Activated CD4-positive, alpha-beta memory T cell treated with anti-CD3 and anti-CD28 coated beads for 36 hours (primary cell): ENCODE data around the gene FUT9. TPM values are rescaled to one million over a fixed set of nuclear protein-coding genes. Genes with fewer than 3 reads are reported as not detected.

Source experiments
- CTCF ChIA-PET: fragments of 350-600 bp; sonication (Branson Sonifier 250); formaldehyde crosslinking; loops from one replicate; lab custom pipeline; 2021; ENCODE audit warnings: antibody characterized with exemption, inconsistent platforms; lab: Charles Lee
- POLR2A ChIA-PET: fragments of 350-600 bp; sonication (Branson Sonifier 250); formaldehyde crosslinking; loops from one replicate; lab custom pipeline; 2021; ENCODE audit warnings: antibody characterized with exemption; lab: Charles Lee
- DNase-seq: peaks from one replicate; pipeline ENCODE4 v3.0.0-alpha.2; 2020
- H3K27ac Mint-ChIP-seq: one replicate; pipeline ENCODE4 v1.8.0; 2021; ENCODE audit warnings: mixed read lengths
- H3K27me3 Mint-ChIP-seq: one replicate; pipeline ENCODE4 v1.8.0; 2021; ENCODE audit warnings: mixed read lengths
- H3K36me3 Mint-ChIP-seq: one replicate; pipeline ENCODE4 v1.8.0; 2021; ENCODE audit warnings: mixed read lengths
- H3K4me1 Mint-ChIP-seq: one replicate; pipeline ENCODE4 v1.8.0; 2021; ENCODE audit warnings: low read depth, mixed read lengths
- H3K4me3 Mint-ChIP-seq: one replicate; pipeline ENCODE4 v1.8.0; 2021; ENCODE audit warnings: mild to moderate bottlenecking, mixed read lengths
- H3K9me3 Mint-ChIP-seq: one replicate; pipeline ENCODE4 v1.8.0; 2021; ENCODE audit warnings: mixed read lengths
- intact Hi-C: fragments of 100-400 bp; cut with micrococcal nuclease; formaldehyde crosslinking; loops from one replicate; pipeline ENCODE4 v1.15.1; 2023
- total RNA-seq, 2 experiments: library from RNA; stranded (reverse); gene quantifications; one replicate each; pipeline ENCODE4 v1.2.3, GENCODE V29; 2021

The FUT9 gene
- total RNA-seq, 2 experiments from 2014 or later: not detected

DNA sequence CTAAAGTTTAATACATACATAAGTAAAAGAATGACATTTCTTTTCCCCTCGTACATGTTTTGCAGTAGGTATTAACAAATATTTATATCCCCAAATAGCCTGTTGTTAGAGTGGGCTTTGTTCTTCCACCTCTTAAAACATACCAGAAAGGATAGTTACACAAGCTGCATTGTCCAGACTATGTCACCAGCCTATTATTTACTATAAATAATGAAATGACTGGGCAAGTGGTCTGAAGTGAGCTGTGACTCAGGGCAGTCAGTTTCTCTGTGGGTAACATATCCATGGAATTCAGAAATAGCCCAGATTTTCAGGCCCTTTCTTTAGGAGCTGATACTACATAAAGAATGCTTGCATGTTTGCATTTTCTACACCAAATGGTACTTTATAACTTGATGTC lies 60.1 kb downstream of the FUT9 start:
- DNase-seq: no peak
- ChIA-PET CTCF (no interaction called here), POLR2A (no interaction called here)
- no peak overlapping the region for H3K27ac Mint-ChIP-seq
- H3K9me3 Mint-ChIP-seq: no peaks in the 10 kb centered on the region
- no peaks in the 10 kb centered on the region for H3K36me3 Mint-ChIP-seq
- no peaks in the 10 kb centered on the region for H3K27me3 Mint-ChIP-seq
- no peak overlapping the region for H3K4me3 Mint-ChIP-seq
- intact Hi-C loops: no loop called here
- no peaks in the 10 kb centered on the region for H3K4me1 Mint-ChIP-seq

DNA sequence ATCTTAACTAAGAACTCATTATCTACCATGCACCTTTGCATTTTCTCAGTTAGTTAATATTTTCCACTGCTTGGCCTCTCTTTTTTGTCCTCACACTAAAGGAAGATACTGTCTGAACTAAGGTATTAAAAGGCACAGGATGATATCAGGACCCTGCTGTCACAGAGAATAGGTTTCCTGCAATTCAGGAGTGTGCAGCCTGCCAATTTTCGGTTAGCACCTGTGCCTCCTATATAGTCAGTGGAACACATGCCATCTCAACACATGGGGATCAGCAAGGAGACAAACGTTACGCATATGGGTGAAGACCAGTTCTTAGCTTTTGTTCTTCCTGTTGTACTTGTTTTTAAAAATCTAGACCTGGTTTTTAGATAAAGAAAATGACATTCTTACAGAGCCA lies 71.0 kb downstream of the FUT9 start:
- intact Hi-C loops: no loop called here
- ChIA-PET CTCF (no interaction called here), POLR2A (no interaction called here)
- Mint-ChIP-seq H3K4me3 (no peak overlapping the region), H3K27ac (no peak overlapping the region), H3K27me3 (no peaks in the 10 kb centered on the region), H3K4me1 (no peaks in the 10 kb centered on the region), H3K36me3 (no peaks in the 10 kb centered on the region), H3K9me3 (peaks cover 2% of the 10 kb centered on the region)
- no peak for DNase-seq

DNA sequence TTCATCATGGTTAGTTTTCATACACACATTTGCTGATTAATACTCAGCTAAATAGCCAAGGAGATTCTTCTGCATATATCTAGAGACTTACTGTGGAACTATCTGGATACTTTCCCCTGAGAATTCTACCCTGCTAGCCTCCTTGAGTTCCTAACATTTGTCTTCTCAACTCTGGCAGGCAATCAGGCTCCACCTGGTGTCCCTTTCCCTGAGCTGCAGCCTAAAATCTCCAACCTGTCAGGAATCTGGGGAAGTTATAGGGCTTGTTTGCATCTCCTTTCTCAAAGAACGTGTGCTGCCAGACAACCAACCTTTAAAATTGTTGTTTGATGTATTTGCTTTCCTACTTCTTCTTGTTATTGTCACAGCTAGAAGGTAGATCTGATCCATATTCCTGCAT lies 73.4 kb downstream of the FUT9 start:
- ChIA-PET CTCF (no interaction called here), POLR2A (no interaction called here)
- H3K36me3 Mint-ChIP-seq: no peaks in the 10 kb centered on the region
- no peak for DNase-seq
- no peaks in the 10 kb centered on the region for H3K27me3 Mint-ChIP-seq
- peaks cover 2% of the 10 kb centered on the region for H3K9me3 Mint-ChIP-seq
- intact Hi-C loops: no loop called here
- no peak overlapping the region for H3K4me3 Mint-ChIP-seq
- no peak overlapping the region for H3K27ac Mint-ChIP-seq
- H3K4me1 Mint-ChIP-seq: no peaks in the 10 kb centered on the region

DNA sequence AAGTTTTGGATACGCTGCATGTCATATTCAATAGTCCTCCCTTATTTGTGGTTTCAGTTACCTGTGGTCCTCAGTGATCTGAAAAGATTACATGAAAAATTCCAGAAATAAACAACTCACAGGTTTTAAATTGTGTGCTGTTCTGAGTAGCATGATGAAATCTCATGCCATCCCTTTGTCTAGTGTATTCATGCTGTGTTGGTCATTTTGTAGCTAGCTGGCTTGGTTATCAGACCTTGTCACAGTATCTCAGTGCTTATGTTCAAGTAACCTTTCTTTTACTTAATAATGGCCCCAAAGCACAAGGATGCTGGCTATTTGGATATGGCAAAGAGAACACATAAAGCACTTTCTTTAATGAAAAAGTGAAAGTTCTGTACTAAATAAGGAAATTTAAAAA lies 78.3 kb downstream of the FUT9 start:
- intact Hi-C loops: no loop called here
- no peak for DNase-seq
- Mint-ChIP-seq H3K27ac (no peak overlapping the region), H3K27me3 (no peaks in the 10 kb centered on the region), H3K4me1 (no peaks in the 10 kb centered on the region), H3K4me3 (no peak overlapping the region), H3K9me3 (no peaks in the 10 kb centered on the region), H3K36me3 (no peaks in the 10 kb centered on the region)
- CTCF ChIA-PET: no interaction called here
- POLR2A ChIA-PET: no interaction called here

DNA sequence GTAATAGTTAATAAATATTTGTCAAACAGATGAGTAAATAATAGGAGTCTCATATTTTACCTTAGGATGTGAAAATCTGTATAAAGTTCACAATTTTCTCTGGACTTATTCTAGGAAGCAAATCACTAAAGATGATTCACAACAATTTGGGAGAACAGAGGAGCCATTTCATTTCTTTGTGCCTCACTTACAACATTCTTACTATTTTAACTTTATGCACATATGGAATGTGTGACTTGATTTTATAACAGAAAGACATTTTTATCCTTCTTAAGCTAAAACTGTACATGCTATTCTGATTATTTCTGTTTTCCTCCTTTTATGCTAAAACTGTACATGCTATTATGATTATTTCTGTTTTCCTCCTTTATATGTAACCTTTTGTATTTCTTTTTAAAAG lies 83.3 kb downstream of the FUT9 start:
- Mint-ChIP-seq H3K27ac (no peak overlapping the region), H3K4me1 (no peaks in the 10 kb centered on the region), H3K9me3 (no peaks in the 10 kb centered on the region), H3K36me3 (no peaks in the 10 kb centered on the region), H3K4me3 (no peak overlapping the region), H3K27me3 (no peaks in the 10 kb centered on the region)
- CTCF ChIA-PET: no interaction called here
- no peak for DNase-seq
- POLR2A ChIA-PET: no interaction called here
- intact Hi-C loops: no loop called here

DNA sequence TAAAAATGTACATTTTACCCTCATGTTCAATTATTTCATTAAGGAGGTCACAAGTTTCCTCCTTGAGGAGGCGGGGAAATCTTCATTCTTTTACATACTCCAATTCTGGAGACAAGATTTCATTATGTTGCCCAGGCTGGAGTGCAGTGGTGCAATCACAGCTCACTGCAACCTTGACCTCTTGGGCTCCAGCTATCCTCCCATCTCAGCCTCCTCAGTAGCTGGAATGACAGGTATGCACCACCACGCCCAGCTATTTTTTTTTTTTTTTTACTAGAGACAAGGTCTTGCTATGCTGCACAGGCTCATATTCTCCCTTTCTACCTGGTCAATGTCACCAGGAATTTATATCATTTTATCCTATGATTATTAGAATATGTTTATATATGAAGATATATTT lies 85.8 kb downstream of the FUT9 start:
- POLR2A ChIA-PET: no interaction called here
- intact Hi-C loops: no loop called here
- H3K4me1 Mint-ChIP-seq: no peaks in the 10 kb centered on the region
- H3K4me3 Mint-ChIP-seq: no peak overlapping the region
- no peaks in the 10 kb centered on the region for H3K36me3 Mint-ChIP-seq
- H3K27me3 Mint-ChIP-seq: no peaks in the 10 kb centered on the region
- no peak for DNase-seq
- H3K27ac Mint-ChIP-seq: no peak overlapping the region
- H3K9me3 Mint-ChIP-seq: no peaks in the 10 kb centered on the region
- CTCF ChIA-PET: no interaction called here

DNA sequence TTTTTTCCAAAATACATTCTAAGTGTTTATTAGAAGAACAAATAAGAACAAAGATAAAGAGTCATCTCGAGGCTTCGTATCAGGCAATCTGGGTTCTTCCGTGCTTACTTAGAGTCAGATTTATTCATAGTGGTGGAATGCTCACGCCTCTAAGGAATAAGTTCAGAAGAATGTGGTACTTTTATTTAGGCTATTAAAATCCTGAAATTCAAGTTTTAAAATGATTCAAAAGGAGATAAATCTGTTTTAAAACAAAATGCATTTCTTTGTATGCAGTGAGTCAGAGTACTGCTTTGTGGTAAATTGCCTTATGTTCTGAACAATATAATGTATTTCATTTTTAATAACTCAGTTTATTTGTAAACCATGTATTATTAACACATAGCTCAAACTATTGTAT lies 89.1 kb downstream of the FUT9 start:
- POLR2A ChIA-PET: no interaction called here
- CTCF ChIA-PET: no interaction called here

DNA sequence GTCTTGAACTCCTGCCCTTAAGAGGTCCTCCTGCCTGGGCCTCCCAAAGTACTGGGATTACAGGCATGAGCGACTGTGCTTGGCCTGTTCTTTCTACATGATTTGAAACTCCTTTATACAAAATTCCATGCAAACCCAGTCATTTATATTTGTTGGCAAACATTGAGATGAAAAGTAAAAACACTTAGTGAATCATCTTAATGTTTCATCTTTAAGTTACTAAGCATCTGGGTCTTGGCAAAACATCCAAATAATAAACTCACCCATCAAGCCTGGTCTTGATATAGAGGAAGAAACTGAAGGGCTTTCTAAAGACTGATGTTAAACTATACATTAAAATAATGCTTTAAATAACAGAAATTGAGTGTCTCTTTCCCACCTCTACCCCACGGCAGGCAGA lies 95.1 kb downstream of the FUT9 start:
- Mint-ChIP-seq H3K4me1 (no peaks in the 10 kb centered on the region), H3K27me3 (no peaks in the 10 kb centered on the region), H3K27ac (no peak overlapping the region), H3K36me3 (no peaks in the 10 kb centered on the region), H3K4me3 (no peak overlapping the region), H3K9me3 (no peaks in the 10 kb centered on the region)
- ChIA-PET POLR2A (no interaction called here), CTCF (no interaction called here)
- DNase-seq: no peak
- intact Hi-C loops: no loop called here

More for the DNA sequence above, 89.1 kb downstream of the FUT9 start:
- DNase-seq: no peak
- H3K27ac Mint-ChIP-seq: no peak overlapping the region
- H3K27me3 Mint-ChIP-seq: no peaks in the 10 kb centered on the region
- intact Hi-C loops: no loop called here
- no peaks in the 10 kb centered on the region for H3K36me3 Mint-ChIP-seq
- H3K4me1 Mint-ChIP-seq: no peaks in the 10 kb centered on the region
- H3K9me3 Mint-ChIP-seq: no peaks in the 10 kb centered on the region
- H3K4me3 Mint-ChIP-seq: no peak overlapping the region

DNA sequence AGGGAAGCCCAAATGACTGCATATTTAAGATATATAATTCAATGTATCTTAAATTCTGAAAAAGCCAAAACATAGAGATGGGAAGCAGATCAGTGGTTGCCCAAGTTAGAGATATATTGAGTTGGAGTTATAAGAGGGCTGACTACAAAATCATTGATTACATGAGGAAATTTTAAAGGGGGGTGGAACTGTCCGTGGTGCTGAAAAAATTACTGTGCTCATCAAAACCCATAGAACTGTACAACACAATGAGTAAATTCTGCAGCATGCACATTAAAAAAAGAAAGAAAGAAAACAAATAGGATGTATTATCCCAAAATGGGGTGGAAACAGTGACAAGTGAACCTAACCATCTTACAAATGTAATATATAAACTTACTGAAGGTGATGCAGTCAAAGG lies 100.9 kb downstream of the FUT9 start:
- ChIA-PET POLR2A (no interaction called here), CTCF (no interaction called here)
- Mint-ChIP-seq H3K9me3 (peaks cover 2% of the 10 kb centered on the region), H3K4me3 (no peak overlapping the region), H3K27ac (no peak overlapping the region), H3K36me3 (no peaks in the 10 kb centered on the region), H3K27me3 (no peaks in the 10 kb centered on the region), H3K4me1 (no peaks in the 10 kb centered on the region)
- DNase-seq: no peak
- intact Hi-C loops: no loop called here

DNA sequence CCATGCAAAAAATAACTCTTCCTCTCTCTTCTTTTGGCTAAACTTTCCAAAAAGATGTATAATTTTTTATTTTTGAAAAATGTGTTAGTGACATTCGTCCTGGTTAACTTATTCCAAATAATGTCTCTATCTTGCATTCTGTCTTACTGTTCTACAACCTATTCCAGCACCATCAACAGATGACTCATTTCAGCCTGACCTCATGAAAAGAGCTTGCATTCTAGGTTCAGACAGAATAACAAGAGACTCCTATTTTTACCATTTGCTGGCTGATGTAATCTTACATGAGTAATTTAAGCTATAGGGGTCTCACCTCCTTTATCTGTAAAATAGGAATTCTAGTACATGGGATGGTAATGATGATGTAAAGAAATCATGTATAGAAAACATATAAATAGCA lies 109.0 kb downstream of the FUT9 start:
- Mint-ChIP-seq H3K27ac (no peak overlapping the region), H3K36me3 (no peaks in the 10 kb centered on the region), H3K4me1 (no peaks in the 10 kb centered on the region), H3K27me3 (no peaks in the 10 kb centered on the region), H3K9me3 (peaks cover 7% of the 10 kb centered on the region), H3K4me3 (no peak overlapping the region)
- ChIA-PET POLR2A (no interaction called here), CTCF (no interaction called here)
- intact Hi-C loops: no loop called here
- no peak for DNase-seq

DNA sequence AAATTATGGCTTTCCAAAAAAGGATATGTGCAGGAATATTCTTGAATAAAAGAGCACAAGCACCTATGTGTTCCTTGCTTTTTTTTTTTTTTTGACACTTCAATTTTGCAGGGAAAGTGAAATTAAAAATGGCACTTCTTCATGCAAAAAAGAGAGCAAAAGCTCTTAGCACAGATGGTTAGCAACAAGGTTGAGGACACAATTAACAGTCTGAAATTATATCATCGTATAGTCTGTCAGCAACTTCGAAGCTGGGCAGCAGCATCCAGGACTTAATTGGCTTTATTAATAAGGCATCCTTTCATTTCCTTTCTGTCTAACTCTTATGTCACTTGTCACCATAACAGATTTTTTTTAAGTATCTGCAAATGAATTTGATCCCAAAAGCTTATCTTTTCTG lies 122.6 kb downstream of the FUT9 start:
- CTCF ChIA-PET: no interaction called here
- Mint-ChIP-seq H3K4me1 (no peaks in the 10 kb centered on the region), H3K27me3 (no peaks in the 10 kb centered on the region), H3K4me3 (no peak overlapping the region), H3K36me3 (no peaks in the 10 kb centered on the region), H3K27ac (no peak overlapping the region), H3K9me3 (peaks cover 5% of the 10 kb centered on the region)
- intact Hi-C loops: no loop called here
- POLR2A ChIA-PET: no interaction called here
- no peak for DNase-seq

DNA sequence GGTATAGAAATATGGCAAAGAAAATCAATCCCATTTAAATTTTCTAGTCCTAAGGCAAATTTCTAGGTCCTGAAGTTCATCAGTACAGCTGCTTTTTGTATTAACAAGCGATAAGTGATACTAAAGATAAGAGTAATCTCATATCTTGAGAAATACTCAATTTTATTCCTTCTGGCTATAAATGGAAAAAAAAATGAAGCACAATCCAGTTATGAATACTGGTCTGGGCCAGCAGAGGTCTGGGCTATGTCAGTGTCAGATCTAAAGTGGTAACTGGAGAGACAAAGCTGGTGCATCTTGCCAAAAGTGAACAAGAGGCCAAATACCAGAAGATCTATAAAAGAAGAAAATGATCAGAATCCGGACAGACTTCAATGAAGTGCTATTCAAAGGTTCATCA lies 126.4 kb downstream of the FUT9 start:
- no peak overlapping the region for H3K27ac Mint-ChIP-seq
- POLR2A ChIA-PET: no interaction called here
- no peak overlapping the region for H3K4me3 Mint-ChIP-seq
- CTCF ChIA-PET: no interaction called here
- H3K36me3 Mint-ChIP-seq: no peaks in the 10 kb centered on the region
- peaks cover 5% of the 10 kb centered on the region for H3K9me3 Mint-ChIP-seq
- DNase-seq: no peak
- no peaks in the 10 kb centered on the region for H3K4me1 Mint-ChIP-seq
- H3K27me3 Mint-ChIP-seq: no peaks in the 10 kb centered on the region
- intact Hi-C loops: no loop called here

DNA sequence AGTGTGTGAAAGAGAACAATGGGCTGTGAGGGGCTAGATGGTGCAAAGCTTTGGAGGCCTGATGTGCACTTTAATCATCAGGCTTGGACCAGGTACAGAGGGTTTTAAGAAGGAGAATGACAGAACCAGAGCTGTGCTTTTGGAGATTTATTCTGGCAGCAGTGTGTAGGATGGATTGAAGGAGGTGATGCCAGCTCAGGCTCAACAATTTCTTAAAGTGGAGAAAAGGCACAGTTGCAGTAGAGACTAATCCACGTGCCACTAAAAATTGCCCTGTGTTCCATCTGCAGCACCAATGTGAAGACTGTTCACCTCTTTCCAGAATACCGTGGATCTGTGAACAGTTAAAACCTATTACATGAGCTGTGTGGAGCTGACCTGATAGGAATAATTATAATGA lies 134.7 kb downstream of the FUT9 start:
- Mint-ChIP-seq H3K9me3 (no peaks in the 10 kb centered on the region), H3K4me3 (no peak overlapping the region), H3K36me3 (no peaks in the 10 kb centered on the region), H3K27me3 (no peaks in the 10 kb centered on the region), H3K27ac (no peak overlapping the region), H3K4me1 (no peaks in the 10 kb centered on the region)
- no peak for DNase-seq
- intact Hi-C loops: no loop called here
- POLR2A ChIA-PET: no interaction called here
- CTCF ChIA-PET: no interaction called here

DNA sequence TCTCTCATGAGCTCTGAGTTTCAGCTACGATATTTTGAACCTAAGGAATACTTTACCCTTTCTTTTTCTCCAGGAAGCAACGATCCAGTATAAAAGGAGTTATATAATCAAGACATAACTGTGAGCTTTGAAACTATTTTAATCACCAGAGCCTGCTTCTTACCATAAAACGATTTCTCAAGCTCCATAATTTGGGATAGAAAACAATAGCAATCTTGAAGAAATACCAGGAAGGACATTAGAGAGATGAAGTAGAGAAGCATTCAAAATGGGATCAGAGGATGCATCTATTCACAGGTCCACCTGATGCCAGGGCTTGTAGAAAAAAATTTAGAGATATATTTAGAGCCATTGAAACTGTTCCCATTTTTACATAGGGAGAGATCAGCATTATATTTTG lies 135.9 kb downstream of the FUT9 start:
- no peak overlapping the region for H3K4me3 Mint-ChIP-seq
- DNase-seq: no peak
- intact Hi-C loops: no loop called here
- CTCF ChIA-PET: no interaction called here
- H3K27me3 Mint-ChIP-seq: no peaks in the 10 kb centered on the region
- H3K9me3 Mint-ChIP-seq: no peaks in the 10 kb centered on the region
- H3K27ac Mint-ChIP-seq: no peak overlapping the region
- peaks cover 3% of the 10 kb centered on the region for H3K4me1 Mint-ChIP-seq
- POLR2A ChIA-PET: no interaction called here
- no peaks in the 10 kb centered on the region for H3K36me3 Mint-ChIP-seq
